ENCODE measurements around the gene CAMTA1.

The CAMTA1 gene

GRCh38 chr1:7694600-7695496 is 909.6 kb downstream of the CAMTA1 start:
- CTCF ChIA-PET, result interaction anchor here (0.5 to 1.6 kb wide), 3 partner anchors 11 to 56 kb away, joined by 3 to 4 read pairs (median 3); no protein-coding TSS in a partner anchor
- Histone ChIP-seq H3K9me3 (ENCODE audit: control insufficient read depth, insufficient read depth, low read depth, low read length) (no peaks in the 10 kb centered on the region), H3K4me1 (ENCODE audit: control insufficient read depth, insufficient read depth, low read length) (no peaks in the 10 kb centered on the region), H3K4me3 (ENCODE audit: low read depth, low read length) (no peak overlapping the region), H3K27ac (ENCODE audit: extremely low read depth, low read depth, low read length) (no peak overlapping the region), H3K36me3 (ENCODE audit: control insufficient read depth in 2 of 2, insufficient read depth in 1 of 2, low read length in 2 of 2) (no peaks in the 10 kb centered on the region)
- POLR2A ChIA-PET, result interaction anchor here (2.1 kb wide), 1 partner anchor 9 kb away, joined by 11 read pairs; no protein-coding TSS in a partner anchor
- TF ChIP-seq ZNF707 (tag by site-specific recombination; IDR thresholded peaks at IDR 0.05), result no peak
- TF ChIP-seq ZNF239 (tag by site-specific recombination; IDR thresholded peaks at IDR 0.05), result no peak
- TF ChIP-seq BCL6B (tag by site-specific recombination; IDR thresholded peaks at IDR 0.05), result no peak
- no peak for TF ChIP-seq KLF8 (tag by site-specific recombination; IDR thresholded peaks at IDR 0.05)
- no peak for TF ChIP-seq ZNF280C (tag by site-specific recombination; IDR thresholded peaks at IDR 0.05)
- TF ChIP-seq ZNF362 (tag by site-specific recombination; IDR thresholded peaks at IDR 0.05), result no peak

GRCh38 chr1:7695497-7696117 is 910.4 kb downstream of the CAMTA1 start:
- TF ChIP-seq ZIC2 (tag by site-specific recombination; IDR thresholded peaks at IDR 0.05) (peak; percentile 76), GLIS1 (tag by site-specific recombination; IDR thresholded peaks at IDR 0.05) (peak; percentile 41; the same call in 1 of the 2 replicates), PRDM10 (tag by site-specific recombination; IDR thresholded peaks at IDR 0.05) (no peak)
- no peaks in the 10 kb centered on the region for H3K9me3 ChIP-seq (ENCODE audit: control insufficient read depth, insufficient read depth, low read depth, low read length)
- H3K36me3 ChIP-seq (ENCODE audit: control insufficient read depth in 2 of 2, insufficient read depth in 1 of 2, low read length in 2 of 2), result no peaks in the 10 kb centered on the region
- no peak overlapping the region for H3K27ac ChIP-seq (ENCODE audit: extremely low read depth, low read depth, low read length)
- CTCF ChIA-PET, result interaction anchor here (0.5 to 1.8 kb wide), 3 partner anchors 27 to 57 kb away, joined by 3 to 4 read pairs (median 4); no protein-coding TSS in a partner anchor
- no peaks in the 10 kb centered on the region for H3K4me1 ChIP-seq (ENCODE audit: control insufficient read depth, insufficient read depth, low read length)
- H3K4me3 ChIP-seq (ENCODE audit: low read depth, low read length), result no peak overlapping the region
- POLR2A ChIA-PET, result interaction anchor here (2.1 kb wide), 1 partner anchor 9 kb away, joined by 11 read pairs; no protein-coding TSS in a partner anchor

GRCh38 chr1:7698641-7699040 is 913.4 kb downstream of the CAMTA1 start:
- ChIA-PET POLR2A (no interaction called here), CTCF (interaction anchor here (0.6 to 1.4 kb wide), 3 partner anchors 15 to 384 kb away, joined by 3 to 5 read pairs (median 4); no protein-coding TSS in a partner anchor)
- no peak overlapping the region for H3K4me3 ChIP-seq (ENCODE audit: low read depth, low read length)
- no peaks in the 10 kb centered on the region for H3K36me3 ChIP-seq (ENCODE audit: control insufficient read depth in 2 of 2, insufficient read depth in 1 of 2, low read length in 2 of 2)
- no peak overlapping the region for H3K27ac ChIP-seq (ENCODE audit: extremely low read depth, low read depth, low read length)
- H3K9me3 ChIP-seq (ENCODE audit: control insufficient read depth, insufficient read depth, low read depth, low read length), result no peaks in the 10 kb centered on the region
- no peaks in the 10 kb centered on the region for H3K4me1 ChIP-seq (ENCODE audit: control insufficient read depth, insufficient read depth, low read length)
- TF ChIP-seq TSHZ1 (tag by site-specific recombination; IDR thresholded peaks at IDR 0.05; ENCODE audit: borderline replicate concordance), result no peak
- TF ChIP-seq ZNF2 (tag by site-specific recombination; IDR thresholded peaks at IDR 0.05), result no peak
- TF ChIP-seq ZNF350 (tag by site-specific recombination; IDR thresholded peaks at IDR 0.05), result no peak
- no peak for TF ChIP-seq PRDM4 (tag by site-specific recombination; IDR thresholded peaks at IDR 0.05)

All from HEK293 (cell line).